Activated CD4-positive, alpha-beta memory T cell treated with anti-CD3 and anti-CD28 coated beads for 36 hours (primary cell): ENCODE data around the gene CELF2. TPM values are rescaled to one million over a fixed set of nuclear protein-coding genes. Genes with fewer than 3 reads are reported as not detected.
"Not testable (repeated sequence)": the region's sequence is repeated elsewhere in the genome, so short reads cannot be mapped to it uniquely, and the experiment has no call there.

ENCODE experiments used
- CTCF ChIA-PET: fragments of 350-600 bp; sonication (Branson Sonifier 250); formaldehyde crosslinking; loops from one replicate; lab custom pipeline; 2021; ENCODE audit warnings: antibody characterized with exemption, inconsistent platforms; lab: Charles Lee
- POLR2A ChIA-PET: fragments of 350-600 bp; sonication (Branson Sonifier 250); formaldehyde crosslinking; loops from one replicate; lab custom pipeline; 2021; ENCODE audit warnings: antibody characterized with exemption; lab: Charles Lee
- DNase-seq: peaks from one replicate; pipeline ENCODE4 v3.0.0-alpha.2; 2020
- H3K27ac Mint-ChIP-seq: one replicate; pipeline ENCODE4 v1.8.0; 2021; ENCODE audit warnings: mixed read lengths
- H3K27me3 Mint-ChIP-seq: one replicate; pipeline ENCODE4 v1.8.0; 2021; ENCODE audit warnings: mixed read lengths
- H3K36me3 Mint-ChIP-seq: one replicate; pipeline ENCODE4 v1.8.0; 2021; ENCODE audit warnings: mixed read lengths
- H3K4me1 Mint-ChIP-seq: one replicate; pipeline ENCODE4 v1.8.0; 2021; ENCODE audit warnings: low read depth, mixed read lengths
- H3K4me3 Mint-ChIP-seq: one replicate; pipeline ENCODE4 v1.8.0; 2021; ENCODE audit warnings: mild to moderate bottlenecking, mixed read lengths
- H3K9me3 Mint-ChIP-seq: one replicate; pipeline ENCODE4 v1.8.0; 2021; ENCODE audit warnings: mixed read lengths
- intact Hi-C: fragments of 100-400 bp; cut with micrococcal nuclease; formaldehyde crosslinking; loops from one replicate; pipeline ENCODE4 v1.15.1; 2023
- total RNA-seq, 2 experiments: library from RNA; stranded (reverse); gene quantifications; one replicate each; pipeline ENCODE4 v1.2.3, GENCODE V29; 2021

CELF2 gene
- total RNA-seq, 2 experiments from 2014 or later: 109 to 113 TPM

GRCh38 chr10:11338160-11338844, 320.6 kb downstream of the CELF2 start:
- no peak overlapping the region for H3K27ac Mint-ChIP-seq
- CTCF ChIA-PET: no interaction called here

GRCh38 chr10:11339013-11339412, 321.3 kb downstream of the CELF2 start:
- CTCF ChIA-PET: no interaction called here
- Mint-ChIP-seq H3K27me3 (no peaks in the 10 kb centered on the region), H3K9me3 (no peaks in the 10 kb centered on the region), H3K4me1 (peaks cover 15% of the 10 kb centered on the region), H3K36me3 (peaks cover 3% of the 10 kb centered on the region), H3K4me3 (no peak overlapping the region), H3K27ac (no peak overlapping the region)
- no peak for DNase-seq
- intact Hi-C loops: no loop called here
- POLR2A ChIA-PET: no interaction called here

More at GRCh38 chr10:11338160-11338844, 320.6 kb downstream of the CELF2 start:
- DNase-seq: no peak
- POLR2A ChIA-PET: interaction anchor here (0.7 kb wide), 1 partner anchor 26 kb away, joined by 3 read pairs; no protein-coding TSS in a partner anchor
- Mint-ChIP-seq H3K27me3 (no peaks in the 10 kb centered on the region), H3K9me3 (no peaks in the 10 kb centered on the region), H3K4me1 (peaks cover 18% of the 10 kb centered on the region), H3K36me3 (peaks cover 7% of the 10 kb centered on the region), H3K4me3 (no peak overlapping the region)
- intact Hi-C loops: no loop called here

GRCh38 chr10:11339660-11340059, 322.0 kb downstream of the CELF2 start:
- H3K27ac Mint-ChIP-seq: no peak overlapping the region
- intact Hi-C loops: no loop called here
- H3K4me1 Mint-ChIP-seq: peaks cover 11% of the 10 kb centered on the region
- no peaks in the 10 kb centered on the region for H3K9me3 Mint-ChIP-seq
- no peak for DNase-seq
- H3K27me3 Mint-ChIP-seq: no peaks in the 10 kb centered on the region
- CTCF ChIA-PET: no interaction called here
- no peak overlapping the region for H3K4me3 Mint-ChIP-seq
- no peaks in the 10 kb centered on the region for H3K36me3 Mint-ChIP-seq
- POLR2A ChIA-PET: no interaction called here

- no peak overlapping the region for H3K27ac Mint-ChIP-seq
- H3K27me3 Mint-ChIP-seq: no peaks in the 10 kb centered on the region
Observed at GRCh38 chr10:11341283-11341960, 323.8 kb downstream of the CELF2 start.

GRCh38 chr10:11344081-11344480, 326.4 kb downstream of the CELF2 start:
- Mint-ChIP-seq H3K36me3 (no peaks in the 10 kb centered on the region), H3K9me3 (peaks cover 6% of the 10 kb centered on the region), H3K27ac (no peak overlapping the region), H3K4me1 (peaks cover 5% of the 10 kb centered on the region), H3K4me3 (no peak overlapping the region), H3K27me3 (no peaks in the 10 kb centered on the region)
- ChIA-PET CTCF (no interaction called here), POLR2A (no interaction called here)
- DNase-seq: no peak
- intact Hi-C loops: no loop called here

More at GRCh38 chr10:11341283-11341960, 323.8 kb downstream of the CELF2 start:
- intact Hi-C loops: no loop called here
- DNase-seq: no peak
- ChIA-PET POLR2A (no interaction called here), CTCF (no interaction called here)
- no peaks in the 10 kb centered on the region for H3K9me3 Mint-ChIP-seq
- peaks cover 9% of the 10 kb centered on the region for H3K4me1 Mint-ChIP-seq
- no peak overlapping the region for H3K4me3 Mint-ChIP-seq
- no peaks in the 10 kb centered on the region for H3K36me3 Mint-ChIP-seq

GRCh38 chr10:11344550-11344949, 326.9 kb downstream of the CELF2 start:
- Mint-ChIP-seq H3K9me3 (peaks cover 6% of the 10 kb centered on the region), H3K36me3 (no peaks in the 10 kb centered on the region), H3K4me1 (peaks cover 5% of the 10 kb centered on the region), H3K27me3 (no peaks in the 10 kb centered on the region), H3K4me3 (no peak overlapping the region), H3K27ac (peak overlapping the region; percentile 36)
- DNase-seq: peak; percentile 50
- intact Hi-C loops: no loop called here
- POLR2A ChIA-PET: no interaction called here
- CTCF ChIA-PET: no interaction called here

- H3K9me3 Mint-ChIP-seq: peaks cover 6% of the 10 kb centered on the region
- intact Hi-C loops: no loop called here
- CTCF ChIA-PET: no interaction called here
- POLR2A ChIA-PET: no interaction called here
- H3K4me1 Mint-ChIP-seq: peaks cover 5% of the 10 kb centered on the region
- H3K27ac Mint-ChIP-seq: no peak overlapping the region
- DNase-seq: peak; percentile 59
- no peaks in the 10 kb centered on the region for H3K27me3 Mint-ChIP-seq
- no peaks in the 10 kb centered on the region for H3K36me3 Mint-ChIP-seq
- H3K4me3 Mint-ChIP-seq: no peak overlapping the region
Observed at GRCh38 chr10:11345224-11346054, 327.8 kb downstream of the CELF2 start.

- POLR2A ChIA-PET, H3K27ac Mint-ChIP-seq, H3K27me3 Mint-ChIP-seq, H3K36me3 Mint-ChIP-seq, H3K4me1 Mint-ChIP-seq, intact Hi-C loops, H3K9me3 Mint-ChIP-seq, CTCF ChIA-PET, H3K4me3 Mint-ChIP-seq, DNase-seq: not testable (repeated sequence)
Observed at GRCh38 chr10:11347580-11347979, 329.9 kb downstream of the CELF2 start.

- ChIA-PET POLR2A (interaction anchor here (0.5 kb wide), 1 partner anchor 39 kb away, joined by 4 read pairs; no protein-coding TSS in a partner anchor), CTCF (no interaction called here)
- Mint-ChIP-seq H3K36me3 (no peaks in the 10 kb centered on the region), H3K27ac (no peak overlapping the region), H3K27me3 (no peaks in the 10 kb centered on the region), H3K9me3 (peaks cover 6% of the 10 kb centered on the region), H3K4me1 (peaks cover 10% of the 10 kb centered on the region), H3K4me3 (no peak overlapping the region)
- intact Hi-C loops: no loop called here
- DNase-seq: no peak
Observed at GRCh38 chr10:11351801-11352200, 334.1 kb downstream of the CELF2 start.

- no peak overlapping the region for H3K4me3 Mint-ChIP-seq
- H3K36me3 Mint-ChIP-seq: no peaks in the 10 kb centered on the region
- H3K27me3 Mint-ChIP-seq: no peaks in the 10 kb centered on the region
- peaks cover 10% of the 10 kb centered on the region for H3K4me1 Mint-ChIP-seq
- intact Hi-C loops: no loop called here
- ChIA-PET POLR2A (no interaction called here), CTCF (no interaction called here)
- H3K27ac Mint-ChIP-seq: no peak overlapping the region
- no peaks in the 10 kb centered on the region for H3K9me3 Mint-ChIP-seq
- DNase-seq: no peak
Observed at GRCh38 chr10:11353006-11353896, 335.6 kb downstream of the CELF2 start.

- peak; percentile 19 for DNase-seq
- H3K4me3 Mint-ChIP-seq: no peak overlapping the region
- H3K4me1 Mint-ChIP-seq: peaks cover 10% of the 10 kb centered on the region
- POLR2A ChIA-PET: no interaction called here
- H3K27me3 Mint-ChIP-seq: no peaks in the 10 kb centered on the region
- H3K27ac Mint-ChIP-seq: no peak overlapping the region
- intact Hi-C loops: no loop called here
- no peaks in the 10 kb centered on the region for H3K9me3 Mint-ChIP-seq
- H3K36me3 Mint-ChIP-seq: peaks cover 2% of the 10 kb centered on the region
- CTCF ChIA-PET: no interaction called here
Observed at GRCh38 chr10:11354823-11355222, 337.2 kb downstream of the CELF2 start.
